SH-SY5Y (cell line): ENCODE results near the gene POLE2.

Experiments
- GATA2 ChIP-seq: IDR thresholded peaks from 2 replicates; pipeline ENCODE4 v1.6.1; 2011; ENCODE audit warnings: mild to moderate bottlenecking, low read depth, low read length
- GATA3 ChIP-seq: IDR thresholded peaks from 2 replicates; pipeline ENCODE4 v1.6.1; 2011; ENCODE audit warnings: low read depth, mild to moderate bottlenecking, low read length, moderate library complexity

Gene POLE2

GRCh38 chr14:49673586-49673985 lies 14.4 kb downstream of the POLE2 start:
- TF ChIP-seq GATA2 (no peak), GATA3 (no peak)

- TF ChIP-seq GATA2 (no peak), GATA3 (no peak)
Measured at GRCh38 chr14:49670475-49670874, 17.5 kb downstream of the POLE2 start.

GRCh38 chr14:49659526-49660455 lies 28.2 kb downstream of the POLE2 start:
- TF ChIP-seq GATA3 (no peak), GATA2 (no peak)

GRCh38 chr14:49654511-49654910 lies 33.5 kb downstream of the POLE2 start:
- TF ChIP-seq GATA2 (no peak), GATA3 (no peak)

- TF ChIP-seq GATA2, result no peak
Measured at GRCh38 chr14:49653508-49653907, 34.5 kb downstream of the POLE2 start.

- no peak for TF ChIP-seq GATA3
- TF ChIP-seq GATA2, result no peak
Measured at GRCh38 chr14:49642163-49642562, 45.9 kb downstream of the POLE2 start.

GRCh38 chr14:49641697-49642129 lies 46.3 kb downstream of the POLE2 start:
- TF ChIP-seq GATA3, result no peak
- no peak for TF ChIP-seq GATA2

GRCh38 chr14:49640540-49641417 lies 47.2 kb downstream of the POLE2 start:
- TF ChIP-seq GATA2 (no peak), GATA3 (no peak)

- TF ChIP-seq GATA2 (no peak), GATA3 (no peak)
Measured at GRCh38 chr14:49637534-49638078, 50.4 kb downstream of the POLE2 start.

GRCh38 chr14:49636866-49637265 lies 51.1 kb downstream of the POLE2 start:
- no peak for TF ChIP-seq GATA2
- no peak for TF ChIP-seq GATA3

GRCh38 chr14:49634547-49635334 lies 53.3 kb downstream of the POLE2 start, which contains the start of gene DNAAF2:
Gene DNAAF2 (minus strand): TSS chr14:49635244. CDS start chr14:49635149, 95 bp downstream.
- TF ChIP-seq GATA2 (no peak; the same call in 1 of the 2 replicates), GATA3 (no peak)

GRCh38 chr14:49633640-49634546 lies 54.1 kb downstream of the POLE2 start:
- TF ChIP-seq GATA3 (no peak), GATA2 (no peak)
